DND-41 (cell line): ENCODE data around the gene RNF114.

ENCODE experiments used
- ATAC-seq: fragments of 200-7000 bp; cut with Tn5 transposase; 3 replicates; pipeline ENCODE4 v1.9.1; 2021; ENCODE audit warnings: low read depth; ENCODE audit not compliant: insufficient read depth
- DNase-seq: peaks from one replicate; pipeline ENCODE4 v3.0.0-alpha.2; 2020
- H2AFZ ChIP-seq: 2 replicates; pipeline ENCODE4 v1.6.0; 2012; ENCODE audit warnings: low read depth, low read length
- H3K27ac ChIP-seq: 2 replicates; pipeline ENCODE4 v1.5.1; 2012; ENCODE audit warnings: low read length, inconsistent platforms
- H3K27me3 ChIP-seq: fragments of 200-600 bp; sonication (generic); 2 replicates; pipeline ENCODE4 v1.6.0; 2012; ENCODE audit warnings: low read length, mild to moderate bottlenecking, inconsistent platforms; ENCODE audit not compliant: insufficient read depth, poor library complexity
- H3K36me3 ChIP-seq: 2 replicates; pipeline ENCODE4 v1.5.1; 2012; ENCODE audit warnings: low read length, inconsistent platforms; ENCODE audit not compliant: insufficient read depth
- H3K4me1 ChIP-seq: 2 replicates; pipeline ENCODE4 v1.5.1; 2012; ENCODE audit warnings: mild to moderate bottlenecking, low read length; ENCODE audit not compliant: insufficient read depth
- H3K4me2 ChIP-seq: 2 replicates; pipeline ENCODE4 v1.6.0; 2012; ENCODE audit warnings: mild to moderate bottlenecking, moderate library complexity, low read length, inconsistent platforms; ENCODE audit not compliant: insufficient read depth
- H3K4me3 ChIP-seq, 2 experiments: fragments of 200-600 bp in 1 of 2; shearing (Covaris generic) in 1 of 2; 2 replicates each; pipeline ENCODE4 v1.5.1; 2012 to 2016; ENCODE audit warnings: inconsistent platforms in 2 of 2, low read length in 2 of 2, mild to moderate bottlenecking in 2 of 2, low read depth in 1 of 2, moderate library complexity in 1 of 2
- H3K79me2 ChIP-seq: 2 replicates; pipeline ENCODE4 v1.6.0; 2012; ENCODE audit warnings: low read length, inconsistent platforms; ENCODE audit not compliant: insufficient read depth
- H3K9ac ChIP-seq: 2 replicates; pipeline ENCODE4 v1.6.0; 2012; ENCODE audit warnings: low read depth, mild to moderate bottlenecking, inconsistent platforms, low read length, moderate library complexity
- H3K9me3 ChIP-seq: 2 replicates; pipeline ENCODE4 v1.5.1; 2012; ENCODE audit warnings: low read length, moderate library complexity, mild to moderate bottlenecking, inconsistent platforms; ENCODE audit not compliant: insufficient read depth, severe bottlenecking
- H4K20me1 ChIP-seq: 2 replicates; pipeline ENCODE4 v1.6.0; 2012; ENCODE audit warnings: low read length; ENCODE audit not compliant: insufficient read depth
- CTCF ChIP-seq: IDR thresholded peaks from 2 replicates; pipeline ENCODE4 v1.5.1; 2012; ENCODE audit warnings: borderline replicate concordance, low read length, moderate library complexity, mild to moderate bottlenecking; ENCODE audit not compliant: poor library complexity, severe bottlenecking; ENCODE audit errors: extremely low read depth
- EZH2 ChIP-seq: IDR thresholded peaks from 3 replicates; pipeline ENCODE4 v1.6.1; 2012; ENCODE audit warnings: borderline replicate concordance, low read depth, mild to moderate bottlenecking, moderate library complexity, low read length, inconsistent platforms; ENCODE audit not compliant: severe bottlenecking

The RNF114 gene

DNA sequence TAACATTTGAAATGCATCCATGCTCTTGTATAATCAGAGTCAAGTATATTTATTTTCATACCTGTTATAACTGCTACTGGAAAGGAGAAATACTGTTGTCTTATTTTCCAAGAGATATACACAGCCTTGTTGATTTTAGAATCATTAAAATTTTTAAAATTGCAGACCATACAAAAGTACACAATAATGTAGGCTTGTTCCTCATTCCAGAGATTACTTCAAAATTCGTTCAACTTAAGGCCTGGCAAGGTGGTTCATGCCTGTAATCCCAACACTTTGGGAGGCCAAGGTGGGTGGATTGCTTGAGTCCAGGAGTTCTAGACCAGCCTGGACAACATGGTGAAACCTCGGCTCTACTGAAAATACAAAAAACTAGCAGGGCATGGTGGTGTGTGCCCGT is 6.1 kb downstream of the RNF114 start:
- Histone ChIP-seq H3K36me3 (peaks cover 72% of the 10 kb centered on the region), H2AFZ (no peak overlapping the region), H4K20me1 (peaks cover 56% of the 10 kb centered on the region), H3K27ac (no peak overlapping the region), H3K79me2 (peaks cover 83% of the 10 kb centered on the region), H3K9ac (no peak overlapping the region), H3K27me3 (no peaks in the 10 kb centered on the region), H3K9me3 (no peaks in the 10 kb centered on the region), H3K4me3 (no peak overlapping the region), H3K4me2 (no peak overlapping the region), H3K4me1 (peaks cover 22% of the 10 kb centered on the region)
- DNase-seq (no peak), ATAC-seq (no peak)
- TF ChIP-seq CTCF (no peak), EZH2 (no peak)

- DNase-seq (no peak), ATAC-seq (no peak)
- Histone ChIP-seq H2AFZ (no peak overlapping the region), H3K36me3 (peaks cover 76% of the 10 kb centered on the region), H3K4me1 (peaks cover 15% of the 10 kb centered on the region), H3K4me3 (no peak overlapping the region), H3K9ac (no peak overlapping the region), H3K4me2 (no peak overlapping the region), H3K27ac (no peak overlapping the region), H4K20me1 (peaks cover 50% of the 10 kb centered on the region), H3K79me2 (peaks cover 79% of the 10 kb centered on the region), H3K9me3 (no peaks in the 10 kb centered on the region), H3K27me3 (no peaks in the 10 kb centered on the region)
- no peak for TF ChIP-seq EZH2
- TF ChIP-seq CTCF = no peak
Measured at GRCh38 chr20:49942942-49943341, 6.7 kb downstream of the RNF114 start.

GRCh38 chr20:49945306-49945700 is 9.1 kb downstream of the RNF114 start:
- no peak for TF ChIP-seq CTCF
- no peak for TF ChIP-seq EZH2
- H3K36me3 ChIP-seq = peaks cover 85% of the 10 kb centered on the region
- H3K27ac ChIP-seq = no peak overlapping the region
- peaks cover 59% of the 10 kb centered on the region for H3K79me2 ChIP-seq
- H3K4me2 ChIP-seq = no peak overlapping the region
- ATAC-seq (no peak), DNase-seq (no peak)
- no peaks in the 10 kb centered on the region for H3K9me3 ChIP-seq
- no peaks in the 10 kb centered on the region for H3K4me1 ChIP-seq
- no peak overlapping the region for H3K9ac ChIP-seq
- no peaks in the 10 kb centered on the region for H3K27me3 ChIP-seq
- no peak overlapping the region for H3K4me3 ChIP-seq
- no peak overlapping the region for H2AFZ ChIP-seq
- H4K20me1 ChIP-seq = peaks cover 48% of the 10 kb centered on the region
